GM18511 (cell line): ENCODE measurements around the gene ZNF658.
"Not testable (repeated sequence)": the region's sequence is repeated elsewhere in the genome, so short reads cannot be mapped to it uniquely, and the experiment has no call there.

Experiments used
- ATAC-seq: cut with Tn5 transposase; IDR thresholded peaks from one replicate; pipeline ENCODE4 v1.9.1; 2021; ENCODE audit warnings: mild to moderate bottlenecking, moderate library complexity; ENCODE audit not compliant: unreplicated experiment

Gene ZNF658

GRCh38 chr9:66900490-66901131 is at the start of gene ZNF658:
TSS of gene ZNF658 (plus strand) at chr9:66900725. CDS start at chr9:66903562, 2,837 bp downstream.
- ATAC-seq, result peak; percentile 98

- ATAC-seq, result not testable (repeated sequence)
Observed at GRCh38 chr9:66861732-66862131, 38.8 kb upstream of the ZNF658 start.

- ATAC-seq, result not testable (repeated sequence)
Observed at GRCh38 chr9:66868660-66869059, 31.9 kb upstream of the ZNF658 start.

- ATAC-seq, result peak; percentile 67
Observed at GRCh38 chr9:66880605-66881004, 19.9 kb upstream of the ZNF658 start.

DNA sequence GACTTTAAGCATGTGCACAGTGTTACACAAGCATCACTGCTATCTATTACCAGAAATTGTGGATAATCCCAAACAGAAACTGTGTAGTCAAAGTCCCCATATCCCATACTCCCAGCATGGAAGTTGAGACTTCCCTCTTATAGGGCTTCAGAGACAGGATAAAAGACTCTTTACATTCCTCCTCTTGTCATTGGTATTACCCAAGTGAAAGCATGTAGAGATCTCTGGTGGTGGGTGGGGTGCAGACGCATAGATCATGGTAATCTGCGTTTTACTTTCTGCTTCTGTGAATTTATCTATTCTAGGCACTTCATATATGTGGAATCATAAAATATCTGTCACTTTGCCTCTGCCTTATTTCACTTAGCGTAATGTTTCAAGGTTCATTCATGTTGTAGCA is 18.7 kb upstream of the ZNF658 start:
- not testable (repeated sequence) for ATAC-seq

- peak; percentile 94 for ATAC-seq
Observed at GRCh38 chr9:66890334-66890733, 10.2 kb upstream of the ZNF658 start.

GRCh38 chr9:66901141-66901540 is 616 bp downstream of the ZNF658 start:
- peak; percentile 27 for ATAC-seq

GRCh38 chr9:66909560-66909959 is 9.0 kb downstream of the ZNF658 start:
- not testable (repeated sequence) for ATAC-seq

GRCh38 chr9:66920072-66920471 is 19.5 kb downstream of the ZNF658 start:
- not testable (repeated sequence) for ATAC-seq

DNA sequence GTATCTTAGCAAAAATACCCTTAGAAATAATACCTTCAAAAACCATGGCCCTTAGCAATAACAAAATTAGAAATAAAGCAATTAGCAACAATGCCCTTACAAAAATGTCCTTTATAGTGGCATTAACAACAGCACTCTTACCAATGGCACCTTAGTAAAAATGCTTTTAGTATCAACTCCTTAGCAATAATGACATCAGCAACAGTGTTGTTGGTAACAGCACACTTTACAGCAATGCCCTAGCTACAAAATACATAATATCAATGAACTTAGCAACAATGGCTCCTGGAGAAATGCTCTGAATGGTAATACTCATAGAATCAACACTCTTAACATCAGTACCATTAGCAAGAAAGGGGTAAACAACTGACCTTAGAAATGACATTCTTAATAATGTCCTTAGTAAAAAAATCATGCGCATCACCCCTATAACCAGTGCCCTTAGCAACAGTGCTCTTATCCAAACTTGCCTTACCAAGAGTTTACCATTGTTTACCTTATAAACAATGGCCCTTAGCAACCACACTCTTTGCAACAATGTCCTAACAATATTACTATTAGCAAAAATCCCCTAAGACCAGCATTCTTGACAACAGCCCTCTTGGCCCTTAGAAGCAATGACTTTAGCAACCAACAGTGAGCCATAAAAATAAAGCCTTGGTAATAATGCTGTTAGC is 35.8 kb downstream of the ZNF658 start:
- not testable (repeated sequence) for ATAC-seq

GRCh38 chr9:66937662-66938061 is 37.1 kb downstream of the ZNF658 start:
- not testable (repeated sequence) for ATAC-seq

DNA sequence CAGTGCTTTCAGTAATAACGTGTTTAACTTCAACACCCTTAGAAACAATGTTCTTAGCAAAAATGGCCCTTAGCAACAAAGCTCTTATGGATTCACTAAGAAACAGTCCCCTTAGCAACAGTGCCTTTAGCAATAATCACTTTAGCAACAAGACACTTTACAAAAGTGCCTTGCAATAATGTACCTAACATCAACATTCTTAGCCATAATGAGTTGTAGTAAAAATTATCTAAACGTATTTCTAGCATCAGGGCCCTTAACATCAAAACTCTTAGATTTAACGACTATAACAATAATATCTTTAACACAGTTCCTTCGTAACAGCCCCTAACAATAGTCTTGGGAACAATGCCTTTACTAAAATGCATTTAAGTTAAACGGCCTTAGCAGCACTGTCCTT is 37.8 kb downstream of the ZNF658 start:
- not testable (repeated sequence) for ATAC-seq

- not testable (repeated sequence) for ATAC-seq
Observed at GRCh38 chr9:66939878-66940830, 39.6 kb downstream of the ZNF658 start.

DNA sequence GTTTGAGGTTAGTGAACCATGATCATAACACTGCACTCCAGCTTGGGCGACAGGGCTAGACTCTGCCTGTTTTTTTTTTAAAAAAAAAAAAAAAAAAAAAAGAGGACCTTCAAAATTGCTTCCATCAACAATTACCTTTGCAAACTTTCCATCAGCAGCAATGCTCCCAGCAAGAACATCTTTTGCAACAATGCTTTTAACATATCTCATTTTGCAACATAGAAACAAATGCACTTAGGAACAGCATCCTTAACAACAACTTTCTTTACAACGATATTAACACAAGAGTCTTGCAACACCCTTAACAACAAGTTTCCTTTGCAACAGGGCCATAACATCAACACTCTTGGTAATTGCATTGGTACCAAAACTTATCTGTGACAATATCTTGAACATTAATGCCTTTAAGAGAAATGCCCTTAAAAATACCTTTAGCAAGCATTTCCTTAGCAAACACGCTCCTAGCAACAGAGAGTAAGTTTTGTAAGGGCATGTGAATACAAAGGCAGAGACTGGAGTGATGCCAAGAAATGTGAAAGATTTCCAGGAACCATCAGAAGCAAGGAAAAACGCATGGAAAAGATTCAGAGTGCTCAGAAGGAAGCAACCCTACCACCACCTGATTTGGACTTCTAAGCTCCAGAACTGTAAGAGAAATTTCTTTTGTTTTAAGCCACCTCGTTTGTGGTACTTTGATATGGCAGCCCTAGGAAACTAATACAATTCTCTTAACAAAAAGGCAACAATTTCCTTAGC is 42.1 kb downstream of the ZNF658 start:
- not testable (repeated sequence) for ATAC-seq

DNA sequence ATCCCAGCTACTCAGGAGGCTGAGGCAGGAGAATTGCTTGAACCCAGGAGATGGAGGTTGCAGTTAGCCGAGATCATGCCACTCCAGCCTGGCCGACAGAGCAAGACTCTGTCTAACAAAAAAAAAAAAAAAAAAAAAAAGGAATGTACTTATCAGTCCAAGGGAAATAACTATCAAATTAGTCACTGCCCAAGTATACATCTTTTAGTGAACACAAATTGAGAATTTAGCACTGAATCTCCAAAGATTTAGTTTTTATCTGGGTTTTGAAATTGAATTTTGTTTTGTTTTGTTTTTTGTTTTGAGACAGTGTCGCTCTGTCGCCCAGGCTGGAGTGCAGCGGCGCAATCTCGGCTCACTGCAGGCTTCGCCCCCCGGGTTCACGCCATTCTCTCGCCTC is 52.1 kb downstream of the ZNF658 start:
- ATAC-seq, result not testable (repeated sequence)
